IMR-90 (cell line): Measurements from ENCODE around the gene DOCK9. TPM values are rescaled to one million over a fixed set of nuclear protein-coding genes. Genes with fewer than 3 reads are reported as not detected.

Experiments
- ATAC-seq: fragments of 200-7000 bp; cut with Tn5 transposase; 2 replicates; pipeline ENCODE4 v1.9.1; 2020; ENCODE audit warnings: low read depth, mild to moderate bottlenecking, moderate library complexity
- BruUV-seq: library from RNA; stranded (reverse); fragments of 400-500 nt; replicated peaks from 2 replicates; lab custom pipeline; 2021; lab: Mats Ljungman, UMichigan
- CTCF ChIA-PET: fragments of 300-600 bp; formaldehyde crosslinking; extraction: SDS; loops from one replicate; lab custom pipeline; 2021; ENCODE audit warnings: antibody characterized with exemption; lab: Yijun Ruan, JAX
- POLR2A ChIA-PET: fragments of 300-600 bp; sonication (Branson Sonifier 250); formaldehyde crosslinking; loops from one replicate; lab custom pipeline; 2022; ENCODE audit warnings: antibody characterized with exemption; ENCODE audit not compliant: unreplicated experiment; lab: Charles Lee
- DNase-seq: peaks from one replicate; pipeline ENCODE4 v3.0.0; 2013
- H2AFZ ChIP-seq: replicated peaks from 2 replicates; pipeline ENCODE3; 2013; ENCODE audit warnings: low read length, mild to moderate bottlenecking; ENCODE audit not compliant: poor library complexity
- H2AK5ac ChIP-seq: 2 replicates; pipeline ENCODE4 v1.6.1; 2013; ENCODE audit warnings: low read depth, low read length, inconsistent platforms
- H2AK9ac ChIP-seq: replicated peaks from 2 replicates; pipeline ENCODE3; 2013; ENCODE audit warnings: mild to moderate bottlenecking, low read depth, low read length, moderate library complexity; ENCODE audit not compliant: poor library complexity
- H2BK120ac ChIP-seq: 2 replicates; pipeline ENCODE4 v1.6.1; 2013; ENCODE audit warnings: low read depth, low read length, inconsistent platforms
- H2BK15ac ChIP-seq: 3 replicates; pipeline ENCODE4 v1.6.1; 2013; ENCODE audit warnings: low read depth, low read length, inconsistent platforms
- H2BK20ac ChIP-seq: 2 replicates; pipeline ENCODE4 v1.6.1; 2013; ENCODE audit warnings: low read depth, mild to moderate bottlenecking, inconsistent platforms, low read length, moderate library complexity
- H2BK5ac ChIP-seq: 2 replicates; pipeline ENCODE4 v1.6.1; 2013; ENCODE audit warnings: mild to moderate bottlenecking, low read depth, low read length, inconsistent platforms; ENCODE audit not compliant: poor library complexity, severe bottlenecking
- H3K14ac ChIP-seq: replicated peaks from 2 replicates; pipeline ENCODE4 v1.6.1; 2013; ENCODE audit warnings: low read depth, low read length, inconsistent platforms
- H3K18ac ChIP-seq: 2 replicates; pipeline ENCODE4 v1.6.1; 2013; ENCODE audit warnings: low read depth, low read length, control low read depth
- H3K23ac ChIP-seq: 2 replicates; pipeline ENCODE4 v1.6.1; 2013; ENCODE audit warnings: low read depth, low read length, inconsistent platforms
- H3K27ac ChIP-seq: 2 replicates; pipeline ENCODE4 v1.5.1; 2013; ENCODE audit warnings: mild to moderate bottlenecking, control low read depth, low read length; ENCODE audit not compliant: insufficient read depth
- H3K27me3 ChIP-seq: 2 replicates; pipeline ENCODE4 v1.6.1; 2013; ENCODE audit warnings: low read length; ENCODE audit not compliant: control insufficient read depth, insufficient read depth
- H3K36me3 ChIP-seq: 2 replicates; pipeline ENCODE4 v1.6.1; 2013; ENCODE audit warnings: low read length, mixed read lengths; ENCODE audit not compliant: control insufficient read depth, insufficient read depth
- H3K4ac ChIP-seq: 2 replicates; pipeline ENCODE4 v1.6.1; 2013; ENCODE audit warnings: low read depth, low read length, inconsistent platforms
- H3K4me1 ChIP-seq: 2 replicates; pipeline ENCODE4 v1.6.1; 2013; ENCODE audit warnings: low read length, mixed read lengths; ENCODE audit not compliant: control insufficient read depth, insufficient read depth
- H3K4me2 ChIP-seq: 2 replicates; pipeline ENCODE4 v1.6.1; 2013; ENCODE audit warnings: low read depth, mild to moderate bottlenecking, control low read depth, low read length, moderate library complexity
- H3K4me3 ChIP-seq: 2 replicates; pipeline ENCODE4 v1.5.1; 2013; ENCODE audit warnings: low read depth, mild to moderate bottlenecking, control low read depth, low read length, moderate library complexity; ENCODE audit not compliant: insufficient read depth
- H3K56ac ChIP-seq: 2 replicates; pipeline ENCODE4 v1.6.1; 2013; ENCODE audit warnings: low read length, inconsistent platforms; ENCODE audit not compliant: insufficient read depth; ENCODE audit errors: extremely low read depth
- H3K79me1 ChIP-seq, 2 experiments: 2 replicates each; pipeline ENCODE4 v1.6.1; 2013; ENCODE audit warnings: low read length in 2 of 2, inconsistent platforms in 1 of 2, low read depth in 1 of 2
- H3K9ac ChIP-seq: 2 replicates; pipeline ENCODE4 v1.6.1; 2013; ENCODE audit warnings: low read depth, low read length, control low read depth
- H3K9me1 ChIP-seq: 2 replicates; pipeline ENCODE4 v1.6.1; 2013; ENCODE audit warnings: low read length, inconsistent platforms; ENCODE audit not compliant: insufficient read depth
- H3K9me3 ChIP-seq: 2 replicates; pipeline ENCODE4 v1.6.1; 2013; ENCODE audit warnings: low read length; ENCODE audit not compliant: control insufficient read depth, insufficient read depth
- H4K20me1 ChIP-seq: 2 replicates; pipeline ENCODE4 v1.6.1; 2013; ENCODE audit warnings: low read length, inconsistent platforms; ENCODE audit not compliant: insufficient read depth
- H4K5ac ChIP-seq: 2 replicates; pipeline ENCODE4 v1.6.1; 2013; ENCODE audit warnings: mild to moderate bottlenecking, low read depth, low read length, control low read depth
- H4K8ac ChIP-seq, 2 experiments: 2 replicates each; pipeline ENCODE4 v1.6.1; 2013; ENCODE audit warnings: low read depth in 2 of 2, low read length in 2 of 2, control low read depth in 1 of 2, inconsistent platforms in 1 of 2
- H4K91ac ChIP-seq: 2 replicates; pipeline ENCODE4 v1.6.1; 2013; ENCODE audit warnings: low read depth, low read length, inconsistent platforms; ENCODE audit not compliant: insufficient read depth
- BHLHE40 ChIP-seq: fragments of 150-350 bp; IDR thresholded peaks from 2 replicates; pipeline ENCODE4 v1.6.1; 2016; ENCODE audit warnings: mild to moderate bottlenecking, low read depth, low read length
- FOS ChIP-seq: fragments of 150-350 bp; IDR thresholded peaks from 2 replicates; pipeline ENCODE4 v1.6.1; 2016; ENCODE audit warnings: low read depth, low read length
- MAFK ChIP-seq: IDR thresholded peaks from 2 replicates; pipeline ENCODE4 v1.6.1; 2012; ENCODE audit warnings: low read depth, low read length, improper control_type of control experiment
- NFE2L2 ChIP-seq: fragments of 150-350 bp; IDR thresholded peaks from 2 replicates; pipeline ENCODE4 v1.6.1; 2016; ENCODE audit warnings: low read depth, mild to moderate bottlenecking, low read length
- POLR2A ChIP-seq: IDR thresholded peaks from 2 replicates; pipeline ENCODE4 v1.6.1; 2012; ENCODE audit warnings: mild to moderate bottlenecking, low read depth, low read length
- RFX5 ChIP-seq: IDR thresholded peaks from 2 replicates; pipeline ENCODE4 v1.8.0; 2012; ENCODE audit warnings: low read depth, mild to moderate bottlenecking, low read length, moderate library complexity
- SMC3 ChIP-seq: fragments of 150-350 bp; IDR thresholded peaks from 2 replicates; pipeline ENCODE4 v1.6.1; 2016; ENCODE audit warnings: low read depth, mild to moderate bottlenecking, antibody characterized with exemption, low read length, moderate library complexity
- WGBS, 2 experiments: methylation state at CpG; one replicate each; pipeline versions ENCODE4 v1.1.5 to v1.1.7; 2013; ENCODE audit warnings: missing lambda C conversion rate in 2 of 2; ENCODE audit not compliant: insufficient read length in 1 of 2; ENCODE audit errors: extremely low coverage in 2 of 2; 5-methylcytosine and 5-hydroxymethylcytosine counted together
- dilution Hi-C: fragments of 300-500 bp; cut with HindIII; formaldehyde crosslinking; loops from one replicate; pipeline ENCODE4 v1.14.3; 2018; ENCODE audit warnings: low sequenced_read_pairs; ENCODE audit not compliant: unreplicated experiment
- in situ Hi-C: fragments of 300-500 bp; cut with MboI; formaldehyde crosslinking; loops from 3 replicates; pipeline ENCODE4 v1.14.3; 2019; ENCODE audit warnings: low sequenced_read_pairs, inconsistent platforms, mixed read lengths
- intact Hi-C: fragments of 100-400 bp; cut with micrococcal nuclease; formaldehyde crosslinking; loops from 2 replicates; pipeline ENCODE4 v1.10.0; 2022
- polyA plus RNA-seq, 3 experiments: library from polyadenylated mRNA; depleted of rRNA; stranded (reverse); fragments of >200 nt; gene quantifications; 2 replicates each; pipeline ENCODE4 v1.2.3, GENCODE V29; 2012; ENCODE audit warnings: low replicate concordance in 1 of 3
- total RNA-seq: library from RNA; depleted of rRNA; stranded (reverse); fragments of >200 nt; gene quantifications from 2 replicates; pipeline ENCODE4 v1.2.3, GENCODE V29; 2012
- TF ChIP-seq, protein P1 (sequence below): fragments of 150-350 bp; IDR thresholded peaks from 2 replicates; pipeline ENCODE4 v1.6.1; 2017; ENCODE audit warnings: mild to moderate bottlenecking, antibody characterized with exemption, low read length, low read depth
- TF ChIP-seq, protein P2 (sequence below): conservative IDR thresholded peaks from 2 replicates; pipeline ENCODE4 v1.5.1; 2012; ENCODE audit warnings: mild to moderate bottlenecking, low read depth, low read length, improper control_type of control experiment

Gene DOCK9
- total and polyA plus RNA-seq, 2 of the 4 experiments (the other 2 are of a cell fraction), result 4.8 to 7.2 TPM

DNA sequence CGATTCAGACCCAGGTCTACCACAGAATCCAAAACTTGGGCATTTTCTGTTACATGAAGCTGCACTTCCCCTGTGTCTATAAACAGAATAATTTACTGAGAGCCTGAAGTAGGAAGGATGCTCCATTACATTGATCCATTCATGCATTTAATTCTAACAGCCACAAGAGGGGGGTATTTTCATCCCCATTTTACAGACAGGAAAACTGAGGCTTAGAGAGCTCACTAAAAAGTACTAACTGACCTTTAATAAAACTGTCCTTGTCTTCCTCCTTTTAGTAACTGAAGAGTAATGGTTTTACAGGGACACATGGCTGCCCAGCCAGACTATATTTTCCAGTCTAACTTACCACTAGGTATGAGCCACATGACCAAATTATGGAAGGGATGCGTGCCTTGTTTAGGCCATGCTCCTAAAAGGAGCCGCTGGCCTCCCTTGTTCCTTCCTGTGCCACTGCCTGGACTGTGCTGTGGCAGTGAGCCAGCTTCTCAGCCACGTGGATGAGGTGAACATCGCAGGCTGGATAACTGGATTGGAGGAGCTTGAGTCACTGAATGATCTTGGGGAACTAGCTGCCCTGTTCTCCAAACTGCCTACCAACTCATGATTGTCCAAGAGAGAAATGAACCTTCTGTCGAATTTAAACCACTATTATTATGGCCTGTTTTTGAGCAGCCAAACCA is 108.3 kb downstream of the DOCK9 start:
- Histone ChIP-seq H4K91ac (no peak overlapping the region), H3K36me3 (peaks cover 2% of the 10 kb centered on the region; the same call in 1 of the 2 replicates), H3K9ac (no peak overlapping the region), H3K27ac (no peak overlapping the region), H3K18ac (no peak overlapping the region), H2BK20ac (no peak overlapping the region), H2BK120ac (no peak overlapping the region), H3K4me2 (no peak overlapping the region), H3K56ac (no peak overlapping the region), H2BK15ac (no peak overlapping the region), H3K79me1 (no peaks in the 10 kb centered on the region), H3K4me3 (no peak overlapping the region), H2AK9ac (no peak overlapping the region), H3K27me3 (no peaks in the 10 kb centered on the region), H3K9me1 (no peaks in the 10 kb centered on the region), H2BK5ac (no peak overlapping the region), H2AFZ (no peak overlapping the region), H3K4ac (no peak overlapping the region), H3K23ac (no peak overlapping the region), H2AK5ac (no peak overlapping the region), H3K4me1 (no peaks in the 10 kb centered on the region), H3K14ac (no peak overlapping the region), H3K9me3 (peaks cover 3% of the 10 kb centered on the region), H4K5ac (no peak overlapping the region), H4K8ac (no peak overlapping the region), H4K20me1 (no peaks in the 10 kb centered on the region)
- WGBS, 2 experiments, result 65% methylated on average over 2 of the region's 6 CpGs; no CpG with 5 or more reads in 1 of the 2 experiments
- intact Hi-C loops (no loop called here), dilution Hi-C loops (no loop called here), in situ Hi-C loops (no loop called here)
- CTCF ChIA-PET, result interaction anchor here (1.0 to 1.4 kb wide), 4 partner anchors 15 to 148 kb away, joined by 3 to 4 read pairs (median 4); no protein-coding TSS in a partner anchor
- TF ChIP-seq POLR2A (no peak), RFX5 (no peak), FOS (no peak), SMC3 (no peak), BHLHE40 (no peak), NFE2L2 (no peak), MAFK (no peak)
- TF ChIP-seq, protein P1, sequence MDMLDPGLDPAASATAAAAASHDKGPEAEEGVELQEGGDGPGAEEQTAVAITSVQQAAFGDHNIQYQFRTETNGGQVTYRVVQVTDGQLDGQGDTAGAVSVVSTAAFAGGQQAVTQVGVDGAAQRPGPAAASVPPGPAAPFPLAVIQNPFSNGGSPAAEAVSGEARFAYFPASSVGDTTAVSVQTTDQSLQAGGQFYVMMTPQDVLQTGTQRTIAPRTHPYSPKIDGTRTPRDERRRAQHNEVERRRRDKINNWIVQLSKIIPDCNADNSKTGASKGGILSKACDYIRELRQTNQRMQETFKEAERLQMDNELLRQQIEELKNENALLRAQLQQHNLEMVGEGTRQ, result no peak
- TF ChIP-seq, protein P2, sequence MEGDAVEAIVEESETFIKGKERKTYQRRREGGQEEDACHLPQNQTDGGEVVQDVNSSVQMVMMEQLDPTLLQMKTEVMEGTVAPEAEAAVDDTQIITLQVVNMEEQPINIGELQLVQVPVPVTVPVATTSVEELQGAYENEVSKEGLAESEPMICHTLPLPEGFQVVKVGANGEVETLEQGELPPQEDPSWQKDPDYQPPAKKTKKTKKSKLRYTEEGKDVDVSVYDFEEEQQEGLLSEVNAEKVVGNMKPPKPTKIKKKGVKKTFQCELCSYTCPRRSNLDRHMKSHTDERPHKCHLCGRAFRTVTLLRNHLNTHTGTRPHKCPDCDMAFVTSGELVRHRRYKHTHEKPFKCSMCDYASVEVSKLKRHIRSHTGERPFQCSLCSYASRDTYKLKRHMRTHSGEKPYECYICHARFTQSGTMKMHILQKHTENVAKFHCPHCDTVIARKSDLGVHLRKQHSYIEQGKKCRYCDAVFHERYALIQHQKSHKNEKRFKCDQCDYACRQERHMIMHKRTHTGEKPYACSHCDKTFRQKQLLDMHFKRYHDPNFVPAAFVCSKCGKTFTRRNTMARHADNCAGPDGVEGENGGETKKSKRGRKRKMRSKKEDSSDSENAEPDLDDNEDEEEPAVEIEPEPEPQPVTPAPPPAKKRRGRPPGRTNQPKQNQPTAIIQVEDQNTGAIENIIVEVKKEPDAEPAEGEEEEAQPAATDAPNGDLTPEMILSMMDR, result peak; percentile 31
- POLR2A ChIA-PET, result no interaction called here
- no TSS peak for BruUV-seq
- DNase-seq (no peak), ATAC-seq (no peak)
